Measurements from ENCODE around the gene DSN1. TPM values are rescaled to one million over a fixed set of nuclear protein-coding genes. Genes with fewer than 3 reads are reported as not detected.
A peak's percentile ranks its signal among the peaks of the same experiment; 100 is the strongest.

The DSN1 gene
- total and polyA plus RNA-seq, 11 donors: 3.2 to 7.0 (median 4.9) TPM

GRCh38 chr20:36775826-36776225, 2.3 kb upstream of the DSN1 start:
- WGBS, 4 donors: 78 to 89% (median 87%) methylated on average over 3 of the region's 3 CpGs
- TF ChIP-seq, protein P1, sequence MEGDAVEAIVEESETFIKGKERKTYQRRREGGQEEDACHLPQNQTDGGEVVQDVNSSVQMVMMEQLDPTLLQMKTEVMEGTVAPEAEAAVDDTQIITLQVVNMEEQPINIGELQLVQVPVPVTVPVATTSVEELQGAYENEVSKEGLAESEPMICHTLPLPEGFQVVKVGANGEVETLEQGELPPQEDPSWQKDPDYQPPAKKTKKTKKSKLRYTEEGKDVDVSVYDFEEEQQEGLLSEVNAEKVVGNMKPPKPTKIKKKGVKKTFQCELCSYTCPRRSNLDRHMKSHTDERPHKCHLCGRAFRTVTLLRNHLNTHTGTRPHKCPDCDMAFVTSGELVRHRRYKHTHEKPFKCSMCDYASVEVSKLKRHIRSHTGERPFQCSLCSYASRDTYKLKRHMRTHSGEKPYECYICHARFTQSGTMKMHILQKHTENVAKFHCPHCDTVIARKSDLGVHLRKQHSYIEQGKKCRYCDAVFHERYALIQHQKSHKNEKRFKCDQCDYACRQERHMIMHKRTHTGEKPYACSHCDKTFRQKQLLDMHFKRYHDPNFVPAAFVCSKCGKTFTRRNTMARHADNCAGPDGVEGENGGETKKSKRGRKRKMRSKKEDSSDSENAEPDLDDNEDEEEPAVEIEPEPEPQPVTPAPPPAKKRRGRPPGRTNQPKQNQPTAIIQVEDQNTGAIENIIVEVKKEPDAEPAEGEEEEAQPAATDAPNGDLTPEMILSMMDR (IDR thresholded peaks at IDR 0.05): no peak
- TF ChIP-seq POLR2A (IDR thresholded peaks at IDR 0.05): no peak
- peak overlapping the region in 2 of 12 donors; percentile 98 for H3K27ac ChIP-seq

DNA sequence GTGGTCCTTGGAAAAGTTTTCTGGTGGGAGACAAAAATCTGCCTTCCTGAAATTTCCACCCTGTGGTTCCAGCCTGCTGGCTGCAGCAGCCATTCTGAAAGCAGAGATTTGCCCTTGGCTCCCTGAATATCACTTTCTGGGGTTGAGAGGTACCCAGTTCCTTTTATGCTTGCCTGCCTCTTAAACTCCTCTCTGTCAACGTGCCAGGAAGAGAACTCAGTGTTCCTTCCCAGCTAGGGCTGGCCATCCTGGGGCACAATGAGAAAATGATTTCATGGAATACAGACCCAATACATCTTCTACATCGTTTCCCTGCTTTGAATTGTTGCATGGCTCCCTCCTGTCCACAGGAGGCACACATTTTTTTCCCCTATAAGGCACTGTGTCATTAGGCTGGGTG, 1.6 kb upstream of the DSN1 start:
- intact Hi-C loops (cut with DNase I): loop anchor here in 1 of 10 donors (10.0 kb wide), 1 partner anchor 90 kb away; a partner anchor contains a TSS
- no peak for ATAC-seq

More at GRCh38 chr20:36775826-36776225, 2.3 kb upstream of the DSN1 start:
- Histone ChIP-seq H3K9me3 (no peaks in the 10 kb centered on the region), H3K4me3 (no peak overlapping the region), H3K4me1 (peaks cover 0 to 38% (median 17%) of the 10 kb centered on the region in 12 donors), H3K36me3 (peaks cover 0 to 9% (median 2%) of the 10 kb centered on the region in 9 donors), H3K27me3 (no peaks in the 10 kb centered on the region)
- intact Hi-C loops (cut with DNase I): loop anchor here in 1 of 10 donors (10.0 kb wide), 1 partner anchor 89 kb away; a partner anchor contains a TSS
- DNase-seq (no peak), ATAC-seq (no peak)

GRCh38 chr20:36773107-36773596, 411 bp downstream of the DSN1 start:
- peak overlapping the region in 10 of 12 donors; percentile 51 to 98 (median 97) for H3K27ac ChIP-seq
- H3K4me1 ChIP-seq: peaks cover 0 to 38% (median 18%) of the 10 kb centered on the region in 12 donors
- peak overlapping the region; percentile 41 to 93 (median 74) for H3K4me3 ChIP-seq
- WGBS, 4 donors: 1 to 7% (median 1%) methylated on average over 8 to 28 of the region's 28 CpGs
- intact Hi-C loops (cut with DNase I): loop anchor here in 5 of 10 donors (2.0 to 10.0 kb wide), 4 partner anchors 89 to 166 kb away; partner anchors contain the start of gene RAB5IF (in 1 of the 5)
- no peak for ATAC-seq
- no peak for TF ChIP-seq POLR2A (IDR thresholded peaks at IDR 0.05)
- TF ChIP-seq, protein P1 (IDR thresholded peaks at IDR 0.05): no peak
- no peaks in the 10 kb centered on the region for H3K9me3 ChIP-seq
- H3K27me3 ChIP-seq: no peaks in the 10 kb centered on the region
- peaks cover 0 to 9% (median 0%) of the 10 kb centered on the region in 9 donors for H3K36me3 ChIP-seq
- no peak for DNase-seq

More for the DNA sequence above, 1.6 kb upstream of the DSN1 start:
- Histone ChIP-seq H3K27me3 (no peaks in the 10 kb centered on the region), H3K27ac (peak overlapping the region in 11 of 12 donors; percentile 31 to 99 (median 97)), H3K4me3 (no peak overlapping the region), H3K36me3 (peaks cover 0 to 9% (median under 1%) of the 10 kb centered on the region in 9 donors), H3K4me1 (peaks cover 0 to 38% (median 17%) of the 10 kb centered on the region in 12 donors), H3K9me3 (no peaks in the 10 kb centered on the region)
- no peak for DNase-seq
- WGBS, 4 donors: 49 to 81% (median 56%) methylated on average over 2 of the region's 2 CpGs
- TF ChIP-seq, protein P1 (IDR thresholded peaks at IDR 0.05): no peak
- no peak for TF ChIP-seq POLR2A (IDR thresholded peaks at IDR 0.05)

DNA sequence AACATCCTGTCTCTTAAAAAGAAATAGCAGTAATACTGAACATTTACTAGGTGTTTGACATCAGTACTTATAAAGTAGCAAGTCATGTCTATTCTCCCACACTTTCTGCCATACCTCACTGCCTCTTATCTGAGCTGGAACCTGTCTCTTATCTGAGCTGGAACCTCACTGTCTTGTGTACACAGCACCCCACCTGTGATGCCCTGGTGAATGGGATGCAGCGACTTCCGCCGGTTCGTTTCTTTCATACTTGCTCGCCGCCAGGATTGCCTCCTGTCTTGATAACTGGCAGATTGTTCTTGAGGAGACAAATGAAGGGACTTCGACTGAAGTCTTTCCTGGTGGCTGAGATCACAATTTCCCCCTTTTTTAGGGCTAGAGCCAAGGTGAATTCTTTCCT, 2.9 kb downstream of the DSN1 start:
- ATAC-seq (no peak), DNase-seq (no peak)
- intact Hi-C loops (cut with DNase I): loop anchor here in 4 of 10 donors (5.0 to 10.0 kb wide), 3 partner anchors 92 to 163 kb away; partner anchors contain the start of gene RAB5IF (in 1 of the 4)
- H3K36me3 ChIP-seq: peaks cover 0 to 29% (median 0%) of the 10 kb centered on the region in 9 donors
- 65 to 83% (median 76%) methylated on average over 7 of the region's 7 CpGs for WGBS, 4 donors
- H3K27me3 ChIP-seq: no peaks in the 10 kb centered on the region
- no peak overlapping the region for H3K27ac ChIP-seq
- no peak overlapping the region for H3K4me3 ChIP-seq
- peaks cover 0 to 33% (median 15%) of the 10 kb centered on the region in 12 donors for H3K4me1 ChIP-seq
- no peaks in the 10 kb centered on the region for H3K9me3 ChIP-seq
- TF ChIP-seq POLR2A (IDR thresholded peaks at IDR 0.05): no peak
- TF ChIP-seq, protein P1 (IDR thresholded peaks at IDR 0.05): no peak
